Epithelial cell of esophagus (primary cell): ENCODE results near the gene GAS2L1.
A peak's percentile ranks its signal among the peaks of the same experiment; 100 is the strongest.

Experiments
- DNase-seq: peaks from one replicate; pipeline ENCODE4 v3.0.0; 2010; ENCODE audit warnings: low read depth
- H3K4me3 ChIP-seq: 2 replicates; pipeline ENCODE4 v1.5.1; 2011; ENCODE audit warnings: mild to moderate bottlenecking, low read length, control low read depth
- CTCF ChIP-seq: IDR thresholded peaks from 2 replicates; pipeline ENCODE4 v1.5.1; 2011; ENCODE audit warnings: low read depth, mild to moderate bottlenecking, low read length, control low read depth, inconsistent platforms; ENCODE audit not compliant: insufficient read depth; ENCODE audit errors: missing control alignments

GAS2L1 gene

GRCh38 chr22:29337631-29338284 lies 31.3 kb downstream of the GAS2L1 start:
- no peak for TF ChIP-seq CTCF
- H3K4me3 ChIP-seq = no peak overlapping the region
- DNase-seq = no peak

- H3K4me3 ChIP-seq = no peak overlapping the region
- no peak for DNase-seq
- no peak for TF ChIP-seq CTCF
Measured at GRCh38 chr22:29338398-29338797, 31.9 kb downstream of the GAS2L1 start.

GRCh38 chr22:29339381-29340235 lies 33.2 kb downstream of the GAS2L1 start:
- DNase-seq = peak; percentile 77
- no peak overlapping the region for H3K4me3 ChIP-seq
- TF ChIP-seq CTCF = no peak

GRCh38 chr22:29340566-29340965 lies 34.1 kb downstream of the GAS2L1 start:
- no peak for TF ChIP-seq CTCF
- DNase-seq = no peak
- no peak overlapping the region for H3K4me3 ChIP-seq

- no peak overlapping the region for H3K4me3 ChIP-seq
- DNase-seq = no peak
- TF ChIP-seq CTCF = no peak
Measured at GRCh38 chr22:29341056-29341848, 34.8 kb downstream of the GAS2L1 start.

- no peak overlapping the region for H3K4me3 ChIP-seq
- TF ChIP-seq CTCF = no peak
- no peak for DNase-seq
Measured at GRCh38 chr22:29341849-29342127, 35.3 kb downstream of the GAS2L1 start.
